Heart right ventricle (tissue), 16 donors: ENCODE data around the gene CFAP20. TPM values are rescaled to one million over a fixed set of nuclear protein-coding genes. Genes with fewer than 3 reads are reported as not detected.

Experiments
- ATAC-seq, 8 donors: fragments of 200-7000 bp; cut with Tn5 transposase; one replicate each; pipeline ENCODE4 v1.9.1; 2020; ENCODE audit warnings: mild to moderate bottlenecking in 8 of 8, moderate library complexity in 8 of 8, moderate number of reproducible peaks in 1 of 8
- DNase-seq, 2 donors: peaks; one replicate each; pipeline ENCODE4 v3.0.0-alpha.2; 2020
- H3K27ac ChIP-seq, 10 donors: fragments of 200-600 bp; sonication (generic) in 2 of 10; one replicate each; pipeline versions ENCODE4 v1.5.0 to v1.8.0; 2020 to 2022; ENCODE audit warnings: mild to moderate bottlenecking in 3 of 10
- H3K27me3 ChIP-seq, 7 donors: fragments of 200-600 bp; one replicate each; pipeline ENCODE4 v1.8.0; 2021 to 2022; ENCODE audit warnings: mild to moderate bottlenecking in 2 of 7
- H3K36me3 ChIP-seq, 9 donors: fragments of 200-600 bp; sonication (generic) in 1 of 9; one replicate each; pipeline versions ENCODE4 v1.5.0 to v1.8.0; 2020 to 2022; ENCODE audit warnings: mild to moderate bottlenecking in 2 of 9
- H3K4me1 ChIP-seq, 9 donors: fragments of 200-600 bp; sonication (generic) in 1 of 9; one replicate each; pipeline versions ENCODE4 v1.5.0 to v1.8.0; 2020 to 2022; ENCODE audit warnings: mild to moderate bottlenecking in 4 of 9
- H3K4me3 ChIP-seq, 10 donors: fragments of 200-600 bp; sonication (generic) in 2 of 10; one replicate each; pipeline versions ENCODE4 v1.5.0 to v1.8.0; 2020 to 2022; ENCODE audit warnings: mild to moderate bottlenecking in 7 of 10, moderate library complexity in 2 of 10
- H3K9me3 ChIP-seq, 11 donors: fragments of 200-600 bp in 10 of 11; sonication (generic) in 2 of 11; one replicate each; pipeline versions ENCODE4 v1.5.0 to v1.8.0; 2013 to 2022; ENCODE audit warnings: mild to moderate bottlenecking in 2 of 11, control low read depth in 1 of 11, moderate library complexity in 1 of 11
- WGBS, 2 donors: extraction: QIAGEN DNeasy Blood & Tissue Kit; methylation state at CpG; one replicate each; pipeline ENCODE4 v1.1.7; 2013; ENCODE audit warnings: inconsistent platforms in 1 of 2; 5-methylcytosine and 5-hydroxymethylcytosine counted together
- intact Hi-C, 10 donors: fragments of 100-400 bp; cut with DNase I; formaldehyde crosslinking; loops; one replicate each; pipeline versions ENCODE4 v1.11.1 to v1.14.2; 2022
- polyA plus RNA-seq, 2 donors: library from polyadenylated mRNA; stranded (reverse); fragments of 200-250 nt; gene quantifications; one replicate each; pipeline ENCODE4 v1.2.3, GENCODE V29; 2013
- total RNA-seq, 10 donors: library from RNA; stranded (reverse); fragmentation: NEBNext Ultra II Directional in 3 of 10; extraction: Animal tissue kit (Norgen Biotek cat#: 25700) in 3 of 10; gene quantifications; one replicate each; pipeline versions ENCODE4 v1.2.1 to v1.2.4, GENCODE V29; 2021 to 2023
- TF ChIP-seq, protein P1 (sequence below), 9 donors: fragments of 200-600 bp; sonication (generic) in 2 of 9; IDR thresholded peaks; one replicate each; pipeline versions ENCODE4 v1.5.0 to v1.8.0; 2021 to 2022; ENCODE audit warnings: antibody characterized with exemption in 9 of 9, mild to moderate bottlenecking in 5 of 9, moderate library complexity in 1 of 9
- donor health status: Arrhythmogenic right ventricular cardiomyopathy.
- donor health status: ischemic (EF 13 %, LVEDD 7.1; RV severe dilation, severe dysfunction).
- donor health status: healthy with polysubstance abuse.
- donor health status: DM: no; HTN: yes; CAD: no.
- donor health status: DM: no; HTN: no; CAD: no.
- donor health status: ischemic (EF 25% LVEDD 6.9; RV normal size, moderate dysfunction).
- donor health status: ischemic (EF 25% LVEDD 5.7; RV mildly dilated, moderate dysfunction).
- donor health status: healthy.
- donor health status: DM: yes; HTN: yes; CAD: no.
- donor health status: Ischemic cardiomyopathy.
- donor health status: ischemic (EF 35%, LVEDD 5.7; RV mildly dilated, moderate dysfunction).
- donor health status: nonischemic (EF 11% LVEDD 7.7; RV severe dilation, severe dysfunction).
- donor health status: DM: yes; HTN: yes; CAD: no.
- donor health status: PGD.
- donor health status: ischemic (EF 29% LVEDD 5.4; RV normal size, mild dysfunction).
- donor health status: nonischemic (EF 23%, LVEDD 6.1; RV moderate dilation, normal function).

CFAP20 gene
- total and polyA plus RNA-seq, 12 donors = 17.9 to 43.5 (median 34.7) TPM

DNA sequence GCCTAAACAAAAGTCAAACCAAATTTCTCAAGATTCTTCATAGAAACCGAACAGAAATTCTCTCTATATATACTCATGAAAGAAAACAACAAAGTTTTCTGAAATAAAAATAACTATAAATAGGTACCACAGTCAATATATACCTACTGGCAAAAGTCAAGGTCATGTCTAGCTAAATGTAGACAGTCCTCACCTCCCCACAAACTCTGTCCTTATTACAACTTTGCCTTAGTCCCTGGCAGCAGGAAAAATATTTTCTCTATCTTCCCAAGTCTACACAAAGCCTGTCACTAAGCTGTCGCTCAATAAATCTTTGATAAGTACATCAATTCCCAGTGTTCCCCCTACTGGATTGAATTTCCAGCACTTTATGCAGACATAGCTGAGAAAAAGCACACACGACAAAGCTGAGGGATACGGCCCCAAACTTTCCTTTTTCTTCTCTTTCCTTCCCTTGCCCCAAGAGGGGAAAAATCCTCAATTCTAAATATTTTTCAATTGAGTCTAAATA lies 2.7 kb downstream of the CFAP20 start:
- H3K36me3 ChIP-seq = no peaks in the 10 kb centered on the region
- peaks cover 22 to 73% (median 66%) of the 10 kb centered on the region in 9 donors for H3K4me1 ChIP-seq
- DNase-seq = no peak
- no peak for ATAC-seq
- TF ChIP-seq, protein P1, sequence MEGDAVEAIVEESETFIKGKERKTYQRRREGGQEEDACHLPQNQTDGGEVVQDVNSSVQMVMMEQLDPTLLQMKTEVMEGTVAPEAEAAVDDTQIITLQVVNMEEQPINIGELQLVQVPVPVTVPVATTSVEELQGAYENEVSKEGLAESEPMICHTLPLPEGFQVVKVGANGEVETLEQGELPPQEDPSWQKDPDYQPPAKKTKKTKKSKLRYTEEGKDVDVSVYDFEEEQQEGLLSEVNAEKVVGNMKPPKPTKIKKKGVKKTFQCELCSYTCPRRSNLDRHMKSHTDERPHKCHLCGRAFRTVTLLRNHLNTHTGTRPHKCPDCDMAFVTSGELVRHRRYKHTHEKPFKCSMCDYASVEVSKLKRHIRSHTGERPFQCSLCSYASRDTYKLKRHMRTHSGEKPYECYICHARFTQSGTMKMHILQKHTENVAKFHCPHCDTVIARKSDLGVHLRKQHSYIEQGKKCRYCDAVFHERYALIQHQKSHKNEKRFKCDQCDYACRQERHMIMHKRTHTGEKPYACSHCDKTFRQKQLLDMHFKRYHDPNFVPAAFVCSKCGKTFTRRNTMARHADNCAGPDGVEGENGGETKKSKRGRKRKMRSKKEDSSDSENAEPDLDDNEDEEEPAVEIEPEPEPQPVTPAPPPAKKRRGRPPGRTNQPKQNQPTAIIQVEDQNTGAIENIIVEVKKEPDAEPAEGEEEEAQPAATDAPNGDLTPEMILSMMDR (IDR thresholded peaks at IDR 0.05) = no peak
- H3K9me3 ChIP-seq = peaks cover 0 to 10% (median 0%) of the 10 kb centered on the region in 11 donors
- peak overlapping the region in 9 of 10 donors; percentile 32 to 92 (median 71) for H3K27ac ChIP-seq
- H3K27me3 ChIP-seq = no peaks in the 10 kb centered on the region
- peak overlapping the region in 5 of 10 donors; percentile 20 to 93 (median 85) for H3K4me3 ChIP-seq
- WGBS, 2 donors = 20 to 27% methylated on average over 4 of the region's 4 CpGs
- intact Hi-C loops = loop anchor here in 6 of 10 donors (5.0 to 10.0 kb wide), 4 partner anchors 71 to 232 kb away; partner anchors contain the start of gene CSNK2A2 (in 1 of the 6)

GRCh38 chr16:58125781-58126335 lies 3.3 kb downstream of the CFAP20 start:
- intact Hi-C loops = loop anchor here in 6 of 10 donors (5.0 to 10.0 kb wide), 4 partner anchors 71 to 231 kb away; partner anchors contain the start of gene CSNK2A2 (in 1 of the 6)
- Histone ChIP-seq H3K27me3 (no peaks in the 10 kb centered on the region), H3K4me3 (peak overlapping the region in 1 of 10 donors; percentile 92), H3K36me3 (no peaks in the 10 kb centered on the region), H3K4me1 (peaks cover 27 to 79% (median 72%) of the 10 kb centered on the region in 9 donors), H3K27ac (peak overlapping the region in 8 of 10 donors; percentile 57 to 92 (median 80)), H3K9me3 (peaks cover 0 to 10% (median 0%) of the 10 kb centered on the region in 11 donors)
- whole genome bisulfite sequencing, 2 donors = 25 to 40% methylated on average over 10 of the region's 10 CpGs
- TF ChIP-seq, protein P1 (IDR thresholded peaks at IDR 0.05) = peak in 3 of 9 donors; percentile 25 to 42 (median 31)
- no peak for DNase-seq
- no peak for ATAC-seq

- TF ChIP-seq, protein P1 (IDR thresholded peaks at IDR 0.05) = no peak
- ATAC-seq (no peak), DNase-seq (no peak)
- no peaks in the 10 kb centered on the region for H3K36me3 ChIP-seq
- peaks cover 0 to 4% (median 0%) of the 10 kb centered on the region in 11 donors for H3K9me3 ChIP-seq
- H3K27ac ChIP-seq = peak overlapping the region in 4 of 10 donors; percentile 14 to 92 (median 71)
- 61 to 65% methylated on average over 4 of the region's 4 CpGs for WGBS, 2 donors
- H3K4me1 ChIP-seq = peaks cover 29 to 87% (median 81%) of the 10 kb centered on the region in 9 donors
- intact Hi-C loops = loop anchor here in 6 of 10 donors (5.0 to 10.0 kb wide), 4 partner anchors 72 to 230 kb away; partner anchors contain the start of gene CSNK2A2 (in 1 of the 6)
- no peaks in the 10 kb centered on the region for H3K27me3 ChIP-seq
- no peak overlapping the region for H3K4me3 ChIP-seq
Observed at GRCh38 chr16:58125041-58125440, 4.1 kb downstream of the CFAP20 start.

GRCh38 chr16:58124601-58124915 lies 4.6 kb downstream of the CFAP20 start:
- no peak for DNase-seq
- WGBS, 2 donors = 15 to 21% methylated on average over 1 of the region's 1 CpG
- Histone ChIP-seq H3K4me3 (no peak overlapping the region), H3K36me3 (no peaks in the 10 kb centered on the region), H3K4me1 (peaks cover 29 to 89% (median 79%) of the 10 kb centered on the region in 9 donors), H3K27ac (peak overlapping the region in 3 of 10 donors; percentile 14 to 51 (median 45)), H3K27me3 (no peaks in the 10 kb centered on the region), H3K9me3 (no peaks in the 10 kb centered on the region)
- intact Hi-C loops = loop anchor here in 7 of 10 donors (5.0 to 10.0 kb wide), 4 partner anchors 220 to 230 kb away; no protein-coding TSS in a partner anchor
- peak in 2 of 8 donors; percentile 4 to 6 for ATAC-seq
- TF ChIP-seq, protein P1 (IDR thresholded peaks at IDR 0.05) = no peak
